Measurements from ENCODE around the gene MANBA.

Gene MANBA

DNA sequence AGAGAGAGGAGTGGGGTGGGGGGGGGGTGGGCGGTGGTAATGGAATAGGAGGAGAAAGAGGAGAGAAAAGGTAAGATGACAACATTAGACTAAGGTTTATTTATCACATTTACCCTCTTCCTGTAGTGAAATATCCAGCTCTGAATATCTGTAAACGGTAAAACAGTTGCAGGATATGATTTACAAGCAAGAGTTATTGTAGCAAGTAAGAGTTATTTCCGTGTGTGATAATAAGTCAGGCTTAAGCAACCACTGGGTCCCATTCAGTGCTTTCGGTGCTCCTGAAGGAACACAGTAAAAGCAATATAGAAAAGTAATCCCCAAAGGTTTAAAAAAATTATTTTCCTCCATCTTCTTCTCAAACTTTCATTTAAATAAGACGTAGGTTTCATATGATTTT, 103.6 kb downstream of the MANBA start:
- no peaks in the 10 kb centered on the region for H3K9me2 ChIP-seq (replicated peaks; ENCODE audit: control insufficient read depth, low read length)
- no peak overlapping the region for H3K4me2 ChIP-seq (ENCODE audit: low read length)
- H3K4me1 ChIP-seq (ENCODE audit: control insufficient read depth, low read length) = no peaks in the 10 kb centered on the region
- no peaks in the 10 kb centered on the region for H3K9me3 ChIP-seq (ENCODE audit: control insufficient read depth, insufficient read depth, low read length)
- no peak overlapping the region for H3K4me3 ChIP-seq (ENCODE audit: low read length)
- H3F3A ChIP-seq (ENCODE audit: control insufficient read depth, insufficient read depth) = no peaks in the 10 kb centered on the region
- H3K79me2 ChIP-seq (ENCODE audit: control insufficient read depth, low read length) = no peaks in the 10 kb centered on the region
- H3K27me3 ChIP-seq (ENCODE audit: control insufficient read depth, low read length) = no peaks in the 10 kb centered on the region
- H3K36me3 ChIP-seq (ENCODE audit: control insufficient read depth, low read length) = no peaks in the 10 kb centered on the region
- TF ChIP-seq, protein P1, sequence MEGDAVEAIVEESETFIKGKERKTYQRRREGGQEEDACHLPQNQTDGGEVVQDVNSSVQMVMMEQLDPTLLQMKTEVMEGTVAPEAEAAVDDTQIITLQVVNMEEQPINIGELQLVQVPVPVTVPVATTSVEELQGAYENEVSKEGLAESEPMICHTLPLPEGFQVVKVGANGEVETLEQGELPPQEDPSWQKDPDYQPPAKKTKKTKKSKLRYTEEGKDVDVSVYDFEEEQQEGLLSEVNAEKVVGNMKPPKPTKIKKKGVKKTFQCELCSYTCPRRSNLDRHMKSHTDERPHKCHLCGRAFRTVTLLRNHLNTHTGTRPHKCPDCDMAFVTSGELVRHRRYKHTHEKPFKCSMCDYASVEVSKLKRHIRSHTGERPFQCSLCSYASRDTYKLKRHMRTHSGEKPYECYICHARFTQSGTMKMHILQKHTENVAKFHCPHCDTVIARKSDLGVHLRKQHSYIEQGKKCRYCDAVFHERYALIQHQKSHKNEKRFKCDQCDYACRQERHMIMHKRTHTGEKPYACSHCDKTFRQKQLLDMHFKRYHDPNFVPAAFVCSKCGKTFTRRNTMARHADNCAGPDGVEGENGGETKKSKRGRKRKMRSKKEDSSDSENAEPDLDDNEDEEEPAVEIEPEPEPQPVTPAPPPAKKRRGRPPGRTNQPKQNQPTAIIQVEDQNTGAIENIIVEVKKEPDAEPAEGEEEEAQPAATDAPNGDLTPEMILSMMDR (IDR thresholded peaks at IDR 0.05; ENCODE audit: low read depth, low read length, poor library complexity, severe bottlenecking) = no peak
- TF ChIP-seq EZH2phosphoT487 (IDR thresholded peaks at IDR 0.05; ENCODE audit: borderline replicate concordance, low read length) = no peak
- no peaks in the 10 kb centered on the region for H4K20me1 ChIP-seq (ENCODE audit: control insufficient read depth, insufficient read depth, low read depth, low read length)
- H3K27ac ChIP-seq (ENCODE audit: low read depth, low read length) = no peak overlapping the region

DNA sequence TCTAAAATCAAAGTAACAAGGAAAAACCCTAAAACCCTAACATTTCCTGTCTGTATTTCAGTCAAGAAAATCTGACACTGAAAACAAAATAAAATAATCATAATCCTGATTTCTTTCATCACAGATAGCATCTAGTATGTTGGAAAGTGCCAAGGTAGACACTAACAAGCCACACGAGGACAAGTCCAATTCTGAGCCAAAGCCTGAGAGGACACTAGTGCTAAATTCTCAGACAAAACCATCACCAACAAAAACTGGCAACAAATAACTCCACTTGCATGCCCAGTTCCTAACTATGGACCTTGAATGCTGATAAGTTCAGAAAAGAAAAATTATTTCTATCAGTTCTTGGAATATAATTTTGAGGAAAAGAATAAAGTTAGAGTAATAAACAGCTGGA, 113.7 kb downstream of the MANBA start:
- H3K9me2 ChIP-seq (replicated peaks; ENCODE audit: control insufficient read depth, low read length) = no peaks in the 10 kb centered on the region
- no peaks in the 10 kb centered on the region for H3K9me3 ChIP-seq (ENCODE audit: control insufficient read depth, insufficient read depth, low read length)
- no peak overlapping the region for H3K27ac ChIP-seq (ENCODE audit: low read depth, low read length)
- peaks cover 14% of the 10 kb centered on the region for H3K36me3 ChIP-seq (ENCODE audit: control insufficient read depth, low read length)
- no peak for TF ChIP-seq EZH2phosphoT487 (IDR thresholded peaks at IDR 0.05; ENCODE audit: borderline replicate concordance, low read length)
- TF ChIP-seq, protein P1 (IDR thresholded peaks at IDR 0.05; ENCODE audit: low read depth, low read length, poor library complexity, severe bottlenecking) = no peak
- no peaks in the 10 kb centered on the region for H3K27me3 ChIP-seq (ENCODE audit: control insufficient read depth, low read length)
- no peaks in the 10 kb centered on the region for H3F3A ChIP-seq (ENCODE audit: control insufficient read depth, insufficient read depth)
- no peaks in the 10 kb centered on the region for H4K20me1 ChIP-seq (ENCODE audit: control insufficient read depth, insufficient read depth, low read depth, low read length)
- H3K4me3 ChIP-seq (ENCODE audit: low read length) = no peak overlapping the region
- H3K4me2 ChIP-seq (ENCODE audit: low read length) = no peak overlapping the region
- H3K4me1 ChIP-seq (ENCODE audit: control insufficient read depth, low read length) = no peaks in the 10 kb centered on the region
- H3K79me2 ChIP-seq (ENCODE audit: control insufficient read depth, low read length) = no peaks in the 10 kb centered on the region

DNA sequence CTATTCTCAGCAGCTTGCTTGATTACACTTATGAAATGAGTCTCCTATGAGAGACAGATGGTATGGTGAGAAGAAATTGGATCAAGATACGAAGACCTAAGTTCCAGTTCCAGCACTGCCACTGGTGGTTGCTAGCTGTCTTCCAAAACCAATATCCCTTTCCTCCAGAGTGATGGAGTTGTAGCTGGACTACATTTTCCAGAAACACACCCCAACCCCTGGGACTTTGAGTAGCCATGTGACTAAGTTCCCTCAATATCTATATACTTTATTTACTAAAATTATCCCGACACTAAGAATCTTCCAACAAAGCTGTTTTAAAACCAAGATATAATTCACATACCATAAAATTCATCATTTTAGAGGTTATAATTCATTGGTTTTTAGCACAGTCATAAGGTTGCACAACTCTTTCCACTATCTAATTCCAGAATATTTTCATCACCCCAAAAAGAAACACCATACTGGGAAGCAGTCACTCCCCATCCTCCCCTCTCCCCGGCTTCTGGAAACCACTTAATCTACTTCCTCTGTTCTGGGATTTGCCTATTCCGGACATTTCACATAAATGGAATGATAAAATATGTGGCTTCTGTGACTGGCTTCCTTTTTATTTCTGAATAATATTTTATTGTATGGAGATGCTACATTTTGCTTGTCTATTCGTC, 118.0 kb downstream of the MANBA start:
- Histone ChIP-seq H3K4me1 (ENCODE audit: control insufficient read depth, low read length) (no peaks in the 10 kb centered on the region), H3K27me3 (ENCODE audit: control insufficient read depth, low read length) (no peaks in the 10 kb centered on the region), H3K9me2 (replicated peaks; ENCODE audit: control insufficient read depth, low read length) (no peaks in the 10 kb centered on the region), H3K4me2 (ENCODE audit: low read length) (no peak overlapping the region), H3F3A (ENCODE audit: control insufficient read depth, insufficient read depth) (no peaks in the 10 kb centered on the region), H3K27ac (ENCODE audit: low read depth, low read length) (no peak overlapping the region), H3K4me3 (ENCODE audit: low read length) (no peak overlapping the region), H3K36me3 (ENCODE audit: control insufficient read depth, low read length) (peaks cover 4% of the 10 kb centered on the region; the same call in 1 of the 2 replicates), H4K20me1 (ENCODE audit: control insufficient read depth, insufficient read depth, low read depth, low read length) (no peaks in the 10 kb centered on the region), H3K79me2 (ENCODE audit: control insufficient read depth, low read length) (no peaks in the 10 kb centered on the region), H3K9me3 (ENCODE audit: control insufficient read depth, insufficient read depth, low read length) (no peaks in the 10 kb centered on the region)
- TF ChIP-seq, protein P1 (IDR thresholded peaks at IDR 0.05; ENCODE audit: low read depth, low read length, poor library complexity, severe bottlenecking) = no peak
- no peak for TF ChIP-seq EZH2phosphoT487 (IDR thresholded peaks at IDR 0.05; ENCODE audit: borderline replicate concordance, low read length)

All from DOHH2 (cell line).